Measurements from ENCODE around the gene C2CD3. TPM values are rescaled to one million over a fixed set of nuclear protein-coding genes. Genes with fewer than 3 reads are reported as not detected.

C2CD3 gene
- total RNA-seq, 1 experiment from 2014 or later, result 18.7 TPM

- Mint-ChIP-seq H3K27ac (no peak overlapping the region), H3K9me3 (no peaks in the 10 kb centered on the region), H3K36me3 (peaks cover 19% of the 10 kb centered on the region), H3K4me1 (peaks cover 3% of the 10 kb centered on the region), H3K4me3 (peak overlapping the region; percentile 3; the same call in 1 of the 2 replicates), H3K27me3 (ENCODE audit: low read depth) (no peaks in the 10 kb centered on the region)
- POLR2A ChIA-PET, result no interaction called here
- DNase-seq (ENCODE audit: low spot score), result no peak
- TF ChIP-seq AR (CRISPR knock-in tag; IDR thresholded peaks at IDR 0.05), result no peak
- no peak for TF ChIP-seq FOXP1 (CRISPR knock-in tag; IDR thresholded peaks at IDR 0.05; ENCODE audit: borderline replicate concordance)
- TF ChIP-seq MYBL2 (CRISPR knock-in tag; IDR thresholded peaks at IDR 0.05), result no peak
- TF ChIP-seq ZNF138 (CRISPR knock-in tag; conservative IDR thresholded peaks at IDR 0.05), result no peak
- no peak for TF ChIP-seq ZMAT4 (CRISPR knock-in tag; IDR thresholded peaks at IDR 0.05)
- TF ChIP-seq RELA (CRISPR knock-in tag; IDR thresholded peaks at IDR 0.05; ENCODE audit: borderline replicate concordance), result no peak
- CTCF ChIA-PET, result no interaction called here
- ATAC-seq, result no peak
Measured at GRCh38 chr11:74168838-74169237, 2.0 kb downstream of the C2CD3 start.

GRCh38 chr11:74162681-74163467 is 7.9 kb downstream of the C2CD3 start:
- no peak overlapping the region for H3K4me3 Mint-ChIP-seq
- POLR2A ChIA-PET, result no interaction called here
- H3K4me1 Mint-ChIP-seq, result peaks cover 2% of the 10 kb centered on the region; the same call in 1 of the 2 replicates
- DNase-seq (ENCODE audit: low spot score) (no peak), ATAC-seq (no peak)
- no peaks in the 10 kb centered on the region for H3K9me3 Mint-ChIP-seq
- no peak overlapping the region for H3K27ac Mint-ChIP-seq
- CTCF ChIA-PET, result no interaction called here
- H3K27me3 Mint-ChIP-seq (ENCODE audit: low read depth), result no peaks in the 10 kb centered on the region
- H3K36me3 Mint-ChIP-seq, result peaks cover 18% of the 10 kb centered on the region
- no peak for TF ChIP-seq HMGXB4 (CRISPR knock-in tag; IDR thresholded peaks at IDR 0.05)
- no peak for TF ChIP-seq NR1H2 (CRISPR knock-in tag; IDR thresholded peaks at IDR 0.05)
- no peak for TF ChIP-seq JAZF1 (CRISPR knock-in tag; IDR thresholded peaks at IDR 0.05)
- no peak for TF ChIP-seq ZMAT4 (CRISPR knock-in tag; IDR thresholded peaks at IDR 0.05)
- TF ChIP-seq E2F5 (CRISPR knock-in tag; IDR thresholded peaks at IDR 0.05), result no peak
- TF ChIP-seq MLX (CRISPR knock-in tag; IDR thresholded peaks at IDR 0.05), result no peak
- no peak for TF ChIP-seq PRRX2 (CRISPR knock-in tag; IDR thresholded peaks at IDR 0.05)

- H3K4me3 Mint-ChIP-seq, result no peak overlapping the region
- CTCF ChIA-PET, result no interaction called here
Measured at GRCh38 chr11:74159642-74160041, 11.2 kb downstream of the C2CD3 start.

More at GRCh38 chr11:74159642-74160041, 11.2 kb downstream of the C2CD3 start:
- no peaks in the 10 kb centered on the region for H3K27me3 Mint-ChIP-seq (ENCODE audit: low read depth)
- ATAC-seq, result no peak
- DNase-seq (ENCODE audit: low spot score), result no peak
- POLR2A ChIA-PET, result no interaction called here
- H3K4me1 Mint-ChIP-seq, result peaks cover 4% of the 10 kb centered on the region; the same call in 1 of the 2 replicates
- H3K9me3 Mint-ChIP-seq, result no peaks in the 10 kb centered on the region
- H3K36me3 Mint-ChIP-seq, result peaks cover 5% of the 10 kb centered on the region
- no peak overlapping the region for H3K27ac Mint-ChIP-seq
- TF ChIP-seq ZNF416 (CRISPR knock-in tag; IDR thresholded peaks at IDR 0.05), result no peak

Data from WTC11 (cell line).